ENCODE measurements around the gene PRRT3. TPM values are rescaled to one million over a fixed set of nuclear protein-coding genes. Genes with fewer than 3 reads are reported as not detected.

Gene PRRT3
- total RNA-seq: 1 to 10 TPM; 3.2 to 9.1 TPM

GRCh38 chr3:9951962-9952805, at the start of gene PRRT3:
PRRT3 (minus strand) TSS chr3:9952408; CDS start chr3:9950115, 2,293 bp downstream.
- Mint-ChIP-seq H3K36me3 (ENCODE audit: low read depth) (no peaks in the 10 kb centered on the region), H3K27ac (peak within 1 kb of the TSS; percentile 77), H3K4me3 (peak within 1 kb of the TSS; percentile 74), H3K4me1 (peaks cover 5% of the 10 kb centered on the region), H3K27me3 (no peaks in the 10 kb centered on the region), H3K9me3 (no peaks in the 10 kb centered on the region)
- ATAC-seq (replicated peaks): peak; percentile 76

DNA sequence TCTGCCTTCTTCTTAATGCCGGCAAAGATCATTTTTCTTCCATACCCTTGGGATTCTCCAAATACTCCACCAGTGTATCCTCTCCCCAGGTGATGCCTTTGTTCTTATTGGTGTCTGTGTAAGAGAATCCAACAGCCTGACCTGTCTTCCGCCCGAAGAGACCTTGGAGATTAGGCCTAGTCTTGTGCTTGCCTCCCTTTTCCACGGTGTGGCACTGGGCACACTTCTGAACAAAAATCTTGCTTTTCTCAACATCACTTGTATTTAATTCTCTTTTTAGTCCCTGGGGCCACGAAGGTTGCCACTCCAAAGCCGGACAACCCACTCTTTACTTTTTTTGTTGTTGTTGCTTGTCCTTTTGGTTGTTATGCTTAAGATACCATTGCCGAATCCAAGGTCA, 48.5 kb upstream of the PRRT3 start:
- H3K9me3 Mint-ChIP-seq: no peaks in the 10 kb centered on the region
- peaks cover 71% of the 10 kb centered on the region for H3K36me3 Mint-ChIP-seq (ENCODE audit: low read depth)
- peaks cover 5% of the 10 kb centered on the region for H3K4me1 Mint-ChIP-seq
- no peaks in the 10 kb centered on the region for H3K27me3 Mint-ChIP-seq
- H3K27ac Mint-ChIP-seq: no peak overlapping the region
- ATAC-seq (replicated peaks): no peak
- no peak overlapping the region for H3K4me3 Mint-ChIP-seq

GRCh38 chr3:9994086-9994844, 42.1 kb upstream of the PRRT3 start:
- no peak overlapping the region for H3K27ac Mint-ChIP-seq
- no peak for ATAC-seq (replicated peaks)
- peaks cover 91% of the 10 kb centered on the region for H3K36me3 Mint-ChIP-seq (ENCODE audit: low read depth)
- peaks cover 7% of the 10 kb centered on the region for H3K4me1 Mint-ChIP-seq
- H3K4me3 Mint-ChIP-seq: no peak overlapping the region
- H3K27me3 Mint-ChIP-seq: no peaks in the 10 kb centered on the region
- no peaks in the 10 kb centered on the region for H3K9me3 Mint-ChIP-seq

- Mint-ChIP-seq H3K36me3 (ENCODE audit: low read depth) (peaks cover 77% of the 10 kb centered on the region), H3K27ac (peak overlapping the region; percentile 98)
- peak; percentile 41 for ATAC-seq (replicated peaks)
These were observed 34.1 kb upstream of the PRRT3 start for GRCh38 chr3:9986230-9986725.

DNA sequence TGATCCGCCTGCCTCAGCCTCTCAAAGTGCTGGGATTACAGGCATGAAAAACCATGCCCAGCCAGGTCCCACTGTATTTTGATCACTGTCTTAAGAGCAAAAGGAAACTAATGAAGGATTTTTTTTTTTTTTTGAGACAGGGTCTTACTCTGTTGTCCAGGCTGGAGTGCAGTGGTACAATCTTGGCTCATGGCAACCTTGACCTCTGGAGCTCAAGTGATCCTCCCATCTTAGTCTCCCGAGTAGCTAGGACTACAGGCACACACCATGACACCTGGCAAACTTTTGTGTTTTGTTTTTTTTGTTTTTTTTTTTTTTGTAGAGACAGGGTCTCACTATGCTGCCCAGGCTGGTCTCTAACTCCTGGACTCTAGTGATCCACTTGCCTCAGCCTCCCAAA, 28.0 kb upstream of the PRRT3 start:
- Mint-ChIP-seq H3K27ac (no peak overlapping the region), H3K36me3 (ENCODE audit: low read depth) (peaks cover 78% of the 10 kb centered on the region), H3K9me3 (no peaks in the 10 kb centered on the region)

More at GRCh38 chr3:9986230-9986725, 34.1 kb upstream of the PRRT3 start:
- H3K4me3 Mint-ChIP-seq: peak overlapping the region; percentile 95
- H3K9me3 Mint-ChIP-seq: no peaks in the 10 kb centered on the region
- no peaks in the 10 kb centered on the region for H3K27me3 Mint-ChIP-seq
- H3K4me1 Mint-ChIP-seq: peaks cover 3% of the 10 kb centered on the region

GRCh38 chr3:9978710-9979305, 26.6 kb upstream of the PRRT3 start:
- Mint-ChIP-seq H3K36me3 (ENCODE audit: low read depth) (peaks cover 86% of the 10 kb centered on the region), H3K9me3 (no peaks in the 10 kb centered on the region), H3K4me1 (peaks cover 5% of the 10 kb centered on the region), H3K27ac (peak overlapping the region; percentile 8), H3K27me3 (no peaks in the 10 kb centered on the region), H3K4me3 (no peak overlapping the region)
- no peak for ATAC-seq (replicated peaks)

More for the DNA sequence above, 28.0 kb upstream of the PRRT3 start:
- no peak for ATAC-seq (replicated peaks)
- peaks cover 5% of the 10 kb centered on the region for H3K4me1 Mint-ChIP-seq
- no peaks in the 10 kb centered on the region for H3K27me3 Mint-ChIP-seq
- no peak overlapping the region for H3K4me3 Mint-ChIP-seq

GRCh38 chr3:9976721-9977709, 24.8 kb upstream of the PRRT3 start:
- ATAC-seq (replicated peaks): peak; percentile 100
- Mint-ChIP-seq H3K9me3 (no peaks in the 10 kb centered on the region), H3K36me3 (ENCODE audit: low read depth) (peaks cover 89% of the 10 kb centered on the region), H3K27ac (peak overlapping the region; percentile 74), H3K27me3 (no peaks in the 10 kb centered on the region), H3K4me1 (peaks cover 5% of the 10 kb centered on the region), H3K4me3 (peak overlapping the region; percentile 27)

DNA sequence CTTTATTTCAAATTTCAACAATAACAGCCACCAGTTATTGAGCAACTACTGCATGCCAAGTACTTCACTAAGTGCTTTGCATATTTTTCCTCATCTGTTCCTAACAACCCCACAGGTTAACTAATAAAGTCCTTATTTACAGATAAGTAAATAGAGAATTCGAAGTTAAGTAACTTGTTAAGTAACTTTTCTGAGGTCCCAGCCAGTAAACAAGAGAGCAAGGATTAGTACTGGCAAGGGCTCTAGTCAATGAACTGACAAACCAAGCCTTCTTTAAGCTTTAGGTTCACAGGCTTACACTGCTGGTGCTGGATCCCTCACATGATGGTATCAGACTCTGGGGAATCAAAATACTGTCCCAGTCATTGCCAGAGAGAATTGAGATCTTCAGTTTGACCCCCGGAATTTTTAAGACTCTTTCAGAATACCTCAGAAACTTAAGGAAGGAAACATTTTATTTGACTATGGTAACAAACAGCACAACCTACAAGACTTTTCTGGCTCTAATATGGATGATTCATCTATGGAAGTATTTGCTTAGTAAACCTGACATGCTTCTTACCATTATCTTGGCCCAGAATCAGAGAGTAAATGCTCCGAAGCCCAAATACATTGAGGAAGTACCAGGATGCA, 17.9 kb upstream of the PRRT3 start:
- no peak overlapping the region for H3K4me3 Mint-ChIP-seq
- no peak for ATAC-seq (replicated peaks)
- H3K9me3 Mint-ChIP-seq: no peaks in the 10 kb centered on the region
- H3K4me1 Mint-ChIP-seq: peaks cover 5% of the 10 kb centered on the region
- H3K36me3 Mint-ChIP-seq (ENCODE audit: low read depth): peaks cover 98% of the 10 kb centered on the region
- H3K27ac Mint-ChIP-seq: no peak overlapping the region
- no peaks in the 10 kb centered on the region for H3K27me3 Mint-ChIP-seq

DNA sequence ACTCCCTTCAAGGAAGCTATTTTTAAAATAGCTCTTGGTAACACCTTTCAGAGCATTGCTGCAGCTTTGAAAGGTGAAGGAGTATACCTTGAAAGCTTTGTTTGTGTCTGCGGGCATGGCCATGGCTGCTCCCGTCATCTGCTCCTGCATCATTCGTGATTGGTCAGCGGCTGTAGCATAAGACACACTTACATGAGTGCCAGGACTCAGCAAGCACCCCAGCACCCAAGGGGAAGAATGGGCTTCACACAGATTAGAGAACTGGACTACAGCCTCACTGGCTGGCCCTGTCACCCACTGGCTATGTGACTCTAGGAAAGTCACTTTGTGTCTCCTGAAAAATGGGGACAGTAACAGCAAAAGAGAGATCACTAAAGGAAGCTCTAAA, 17.4 kb upstream of the PRRT3 start:
- Mint-ChIP-seq H3K4me3 (no peak overlapping the region), H3K4me1 (peaks cover 5% of the 10 kb centered on the region), H3K27me3 (no peaks in the 10 kb centered on the region), H3K27ac (no peak overlapping the region), H3K36me3 (ENCODE audit: low read depth) (peaks cover 98% of the 10 kb centered on the region), H3K9me3 (no peaks in the 10 kb centered on the region)
- no peak for ATAC-seq (replicated peaks)

DNA sequence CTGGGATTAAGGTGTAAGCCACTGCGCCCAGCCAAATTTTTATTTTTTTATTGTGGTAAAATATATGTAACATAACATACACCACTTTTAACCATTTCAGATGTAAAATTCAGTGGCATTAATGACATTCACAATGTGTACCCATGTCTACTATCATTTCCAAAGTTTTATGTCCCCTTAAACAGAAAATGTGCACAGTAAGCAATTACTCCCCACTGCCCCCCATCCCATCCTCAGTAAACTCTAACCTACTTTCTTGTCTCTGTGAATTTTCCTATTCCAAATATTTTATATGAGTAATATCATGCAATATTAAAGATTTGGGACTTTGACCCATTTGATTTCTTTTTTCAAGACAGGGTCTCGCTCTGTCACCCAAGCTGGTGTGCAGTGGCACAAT, 14.6 kb upstream of the PRRT3 start:
- no peak for ATAC-seq (replicated peaks)
- H3K9me3 Mint-ChIP-seq: no peaks in the 10 kb centered on the region
- peaks cover 94% of the 10 kb centered on the region for H3K36me3 Mint-ChIP-seq (ENCODE audit: low read depth)
- H3K27ac Mint-ChIP-seq: no peak overlapping the region
- no peak overlapping the region for H3K4me3 Mint-ChIP-seq
- H3K27me3 Mint-ChIP-seq: no peaks in the 10 kb centered on the region
- H3K4me1 Mint-ChIP-seq: peaks cover 5% of the 10 kb centered on the region

GRCh38 chr3:9965200-9965875, 13.1 kb upstream of the PRRT3 start:
- H3K27me3 Mint-ChIP-seq: no peaks in the 10 kb centered on the region
- no peak overlapping the region for H3K4me3 Mint-ChIP-seq
- no peak overlapping the region for H3K27ac Mint-ChIP-seq
- ATAC-seq (replicated peaks): no peak
- no peaks in the 10 kb centered on the region for H3K9me3 Mint-ChIP-seq
- peaks cover 5% of the 10 kb centered on the region for H3K4me1 Mint-ChIP-seq
- H3K36me3 Mint-ChIP-seq (ENCODE audit: low read depth): peaks cover 79% of the 10 kb centered on the region

GRCh38 chr3:9957214-9957613, 5.0 kb upstream of the PRRT3 start:
- no peaks in the 10 kb centered on the region for H3K27me3 Mint-ChIP-seq
- no peaks in the 10 kb centered on the region for H3K4me1 Mint-ChIP-seq
- H3K9me3 Mint-ChIP-seq: no peaks in the 10 kb centered on the region
- no peak for ATAC-seq (replicated peaks)
- H3K27ac Mint-ChIP-seq: no peak overlapping the region
- peaks cover 2% of the 10 kb centered on the region for H3K36me3 Mint-ChIP-seq (ENCODE audit: low read depth)
- H3K4me3 Mint-ChIP-seq: no peak overlapping the region
